Measurements from ENCODE around the gene ACOX1. TPM values are rescaled to one million over a fixed set of nuclear protein-coding genes. Genes with fewer than 3 reads are reported as not detected.

The ACOX1 gene
- polyA plus RNA-seq, 1 of the 3 experiments (the other 2 are of a cell fraction), result 21.5 TPM

- CTCF ChIA-PET, result interaction anchor here (0.9 to 2.5 kb wide), 9 partner anchors 9 to 138 kb away, joined by 3 to 10 read pairs (median 4); partner anchors contain the start of genes CDK3, MRPL38 and ZACN
- POLR2A ChIA-PET, result interaction anchor here (0.9 to 1.3 kb wide), 2 partner anchors 14 to 38 kb away, joined by 4 to 6 read pairs; partner anchors contain the start of genes ACOX1 and TEN1
- 79% methylated on average over 6 of the region's 6 CpGs for WGBS (ENCODE audit: low lambda C conversion rate)
- no peaks in the 10 kb centered on the region for H4K20me1 ChIP-seq (ENCODE audit: insufficient read depth)
- H3K79me2 ChIP-seq (ENCODE audit: insufficient read depth), result peaks cover 5% of the 10 kb centered on the region; the same call in 1 of the 2 replicates
- peak overlapping the region; percentile 8; the same call in 1 of the 2 replicates for H3K9ac ChIP-seq
- H3K4me3 ChIP-seq (ENCODE audit: low read depth in 2 of 2, low read length in 1 of 2), result peak overlapping the region; percentile 71 to 91; a peak in 3 of 4 replicates
- peaks cover 14 to 35% of the 10 kb centered on the region in 2 experiments for H3K36me3 ChIP-seq (replicated peaks in 1 of 2; ENCODE audit: control insufficient read depth in 1 of 2, insufficient read depth in 2 of 2, low read length in 1 of 2)
- peak overlapping the region; percentile 71; the same call in 1 of the 2 replicates for H2AFZ ChIP-seq (ENCODE audit: low read depth)
- no peaks in the 10 kb centered on the region for H3K27me3 ChIP-seq (ENCODE audit: insufficient read depth)
- peak overlapping the region; percentile 12 to 39; a peak in 1 of 4 replicates for H3K27ac ChIP-seq (ENCODE audit: low read depth in 2 of 2, low read length in 1 of 2)
- TF ChIP-seq MAX (IDR thresholded peaks at IDR 0.05; ENCODE audit: low read depth) (no peak), TCF12 (IDR thresholded peaks at IDR 0.05) (no peak)
- no peaks in the 10 kb centered on the region for H3K9me3 ChIP-seq
- H3K4me2 ChIP-seq, result peak overlapping the region; percentile 91
- no peak for DNase-seq
- no peaks in the 10 kb centered on the region for H3K9me2 ChIP-seq
- H3K4me1 ChIP-seq (ENCODE audit: control insufficient read depth in 1 of 2, insufficient read depth in 2 of 2, low read depth in 1 of 2, low read length in 1 of 2), result peaks cover 0 to 8% of the 10 kb centered on the region in 2 experiments; a peak in 1 of 4 replicates
- H3F3A ChIP-seq (replicated peaks; ENCODE audit: insufficient read depth), result peaks cover 15% of the 10 kb centered on the region
Observed at GRCh38 chr17:75941442-75941819, 37.5 kb downstream of the ACOX1 start.

- Histone ChIP-seq H3K27ac (ENCODE audit: low read depth in 2 of 2, low read length in 1 of 2) (peak within 1 kb of the TSS; percentile 54 to 62), H3K4me2 (peak within 1 kb of the TSS; percentile 91), H3F3A (replicated peaks; ENCODE audit: insufficient read depth) (peaks cover 14% of the 10 kb centered on the region), H3K9me3 (no peaks in the 10 kb centered on the region), H3K79me2 (ENCODE audit: insufficient read depth) (peaks cover 5% of the 10 kb centered on the region; the same call in 1 of the 2 replicates), H4K20me1 (ENCODE audit: insufficient read depth) (no peaks in the 10 kb centered on the region), H3K9me2 (no peaks in the 10 kb centered on the region), H3K4me1 (ENCODE audit: control insufficient read depth in 1 of 2, insufficient read depth in 2 of 2, low read depth in 1 of 2, low read length in 1 of 2) (peaks cover 0 to 8% of the 10 kb centered on the region in 2 experiments; a peak in 1 of 4 replicates), H3K36me3 (replicated peaks in 1 of 2; ENCODE audit: control insufficient read depth in 1 of 2, insufficient read depth in 2 of 2, low read length in 1 of 2) (peaks cover 9 to 30% of the 10 kb centered on the region in 2 experiments), H3K27me3 (ENCODE audit: insufficient read depth) (no peaks in the 10 kb centered on the region), H3K4me3 (ENCODE audit: low read depth in 2 of 2, low read length in 1 of 2) (peak within 1 kb of the TSS; percentile 71 to 91), H2AFZ (ENCODE audit: low read depth) (peak within 1 kb of the TSS; percentile 89; the same call in 1 of the 2 replicates), H3K9ac (peak within 1 kb of the TSS; percentile 92)
- ChIA-PET CTCF (interaction anchor here (0.9 to 2.5 kb wide), 9 partner anchors 9 to 138 kb away, joined by 3 to 10 read pairs (median 4); partner anchors contain the start of genes CDK3, MRPL38 and ZACN), POLR2A (interaction anchor here (0.5 to 1.3 kb wide), 4 partner anchors 13 to 360 kb away, joined by 3 to 6 read pairs (median 4); partner anchors contain the start of genes ACOX1 and TEN1)
- DNase-seq, result peak; percentile 100
- WGBS (ENCODE audit: low lambda C conversion rate), result under 1% methylated on average over 61 of the region's 63 CpGs
- peak; percentile 100 for TF ChIP-seq SIN3A (IDR thresholded peaks at IDR 0.05; ENCODE audit: borderline replicate concordance, low read depth, low read length)
- no peak for TF ChIP-seq RXRA (IDR thresholded peaks at IDR 0.05; ENCODE audit: borderline replicate concordance, low read depth)
- TF ChIP-seq GABPA (IDR thresholded peaks at IDR 0.05; ENCODE audit: low read depth), result peak; percentile 34; the same call in 1 of the 2 replicates
- no peak for TF ChIP-seq NFIC (IDR thresholded peaks at IDR 0.05; ENCODE audit: borderline replicate concordance)
- no peak for TF ChIP-seq GATA2 (CRISPR knock-in tag; IDR thresholded peaks at IDR 0.05)
- TF ChIP-seq FOXJ3 (CRISPR knock-in tag; IDR thresholded peaks at IDR 0.05), result no peak
- peak; percentile 67 for TF ChIP-seq CHD2 (IDR thresholded peaks at IDR 0.05; ENCODE audit: low read length, partially characterized antibody)
- peak; percentile 88 for TF ChIP-seq TAF1 (IDR thresholded peaks at IDR 0.05; ENCODE audit: borderline replicate concordance, low read depth, low read length)
- no peak for TF ChIP-seq SMC3 (IDR thresholded peaks at IDR 0.05; ENCODE audit: low read depth, low read length)
- TF ChIP-seq USF1 (IDR thresholded peaks at IDR 0.05; ENCODE audit: borderline replicate concordance, low read depth), result peak; percentile 42; the same call in 1 of the 2 replicates
- no peak for TF ChIP-seq RFX5 (IDR thresholded peaks at IDR 0.05; ENCODE audit: low read length)
- TF ChIP-seq REST (IDR thresholded peaks at IDR 0.05; ENCODE audit: low read depth, low read length), result peak; percentile 35; the same call in 1 of the 2 replicates
- peak; percentile 20; the same call in 1 of the 2 replicates for TF ChIP-seq PBX3 (IDR thresholded peaks at IDR 0.05)
- no peak for TF ChIP-seq RAD21 (IDR thresholded peaks at IDR 0.05; ENCODE audit: low read length)
- TF ChIP-seq YY1 (IDR thresholded peaks at IDR 0.05; ENCODE audit: low read depth), result peak; percentile 77
- no peak for TF ChIP-seq TEAD4 (IDR thresholded peaks at IDR 0.05; ENCODE audit: borderline replicate concordance, insufficient read depth)
- TF ChIP-seq TCF12 (IDR thresholded peaks at IDR 0.05), result no peak; the same call in 1 of the 2 replicates
- no peak for TF ChIP-seq RCOR1 (IDR thresholded peaks at IDR 0.05; ENCODE audit: low read length)
- peak; percentile 98 for TF ChIP-seq POLR2AphosphoS5 (IDR thresholded peaks at IDR 0.05; ENCODE audit: low read depth, low read length)
- peak; percentile 100 for TF ChIP-seq MXI1 (IDR thresholded peaks at IDR 0.05; ENCODE audit: low read depth, low read length)
Observed at GRCh38 chr17:75940727-75941441, 38.1 kb downstream of the ACOX1 start, which contains the start of gene FBF1. Gene FBF1, minus strand, starts transcription at chr17:75941042. Its CDS starts 2,893 bp downstream, at chr17:75938149.

Data from SK-N-SH (cell line).